Measurements from ENCODE around the gene GTF2IRD1. TPM values are rescaled to one million over a fixed set of nuclear protein-coding genes. Genes with fewer than 3 reads are reported as not detected.
"Not testable (repeated sequence)": the region's sequence is repeated elsewhere in the genome, so short reads cannot be mapped to it uniquely, and the experiment has no call there.

The GTF2IRD1 gene, protein sequence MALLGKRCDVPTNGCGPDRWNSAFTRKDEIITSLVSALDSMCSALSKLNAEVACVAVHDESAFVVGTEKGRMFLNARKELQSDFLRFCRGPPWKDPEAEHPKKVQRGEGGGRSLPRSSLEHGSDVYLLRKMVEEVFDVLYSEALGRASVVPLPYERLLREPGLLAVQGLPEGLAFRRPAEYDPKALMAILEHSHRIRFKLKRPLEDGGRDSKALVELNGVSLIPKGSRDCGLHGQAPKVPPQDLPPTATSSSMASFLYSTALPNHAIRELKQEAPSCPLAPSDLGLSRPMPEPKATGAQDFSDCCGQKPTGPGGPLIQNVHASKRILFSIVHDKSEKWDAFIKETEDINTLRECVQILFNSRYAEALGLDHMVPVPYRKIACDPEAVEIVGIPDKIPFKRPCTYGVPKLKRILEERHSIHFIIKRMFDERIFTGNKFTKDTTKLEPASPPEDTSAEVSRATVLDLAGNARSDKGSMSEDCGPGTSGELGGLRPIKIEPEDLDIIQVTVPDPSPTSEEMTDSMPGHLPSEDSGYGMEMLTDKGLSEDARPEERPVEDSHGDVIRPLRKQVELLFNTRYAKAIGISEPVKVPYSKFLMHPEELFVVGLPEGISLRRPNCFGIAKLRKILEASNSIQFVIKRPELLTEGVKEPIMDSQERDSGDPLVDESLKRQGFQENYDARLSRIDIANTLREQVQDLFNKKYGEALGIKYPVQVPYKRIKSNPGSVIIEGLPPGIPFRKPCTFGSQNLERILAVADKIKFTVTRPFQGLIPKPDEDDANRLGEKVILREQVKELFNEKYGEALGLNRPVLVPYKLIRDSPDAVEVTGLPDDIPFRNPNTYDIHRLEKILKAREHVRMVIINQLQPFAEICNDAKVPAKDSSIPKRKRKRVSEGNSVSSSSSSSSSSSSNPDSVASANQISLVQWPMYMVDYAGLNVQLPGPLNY
- 1 to 10 TPM in 1 of 2 donors, under 1 TPM in 1; 0.89 to 2.2 TPM for total RNA-seq

GRCh38 chr7:74453322-74454011 is at the start of gene GTF2IRD1:
Gene GTF2IRD1 (plus strand): TSS chr7:74453906. CDS start chr7:74508081, 54,175 bp downstream.
- Mint-ChIP-seq H3K27me3 (no peaks in the 10 kb centered on the region), H3K27ac (peak within 1 kb of the TSS; percentile 97), H3K4me1 (peaks cover 10% of the 10 kb centered on the region), H3K4me3 (peak within 1 kb of the TSS; percentile 88), H3K36me3 (ENCODE audit: low read depth) (no peaks in the 10 kb centered on the region), H3K9me3 (no peaks in the 10 kb centered on the region)
- peak; percentile 8 for ATAC-seq (replicated peaks)

GRCh38 chr7:74404388-74404700 is 49.4 kb upstream of the GTF2IRD1 start:
- ATAC-seq (replicated peaks) = no peak
- no peaks in the 10 kb centered on the region for H3K9me3 Mint-ChIP-seq
- H3K4me3 Mint-ChIP-seq = no peak overlapping the region
- H3K27ac Mint-ChIP-seq = no peak overlapping the region
- no peaks in the 10 kb centered on the region for H3K4me1 Mint-ChIP-seq
- H3K36me3 Mint-ChIP-seq (ENCODE audit: low read depth) = no peaks in the 10 kb centered on the region
- H3K27me3 Mint-ChIP-seq = no peaks in the 10 kb centered on the region

DNA sequence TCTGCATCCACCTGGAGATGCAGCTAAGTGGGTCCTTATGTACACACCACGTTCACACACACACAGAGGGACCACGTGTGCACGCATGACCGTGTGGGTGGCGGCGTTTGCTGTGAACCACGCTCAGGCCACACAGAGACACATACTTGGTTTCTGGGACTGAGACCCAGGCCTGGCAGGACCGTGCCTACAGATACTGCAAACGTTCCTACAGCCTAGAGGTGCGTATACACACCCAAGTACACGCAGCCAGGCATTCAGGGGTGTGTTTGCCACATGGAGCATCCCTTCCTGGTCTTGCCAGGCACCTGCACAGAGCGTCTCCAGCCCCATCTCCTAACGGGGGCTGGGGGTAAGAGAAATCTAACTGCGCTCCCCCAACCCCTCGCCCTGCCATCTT is 49.0 kb upstream of the GTF2IRD1 start:
- no peaks in the 10 kb centered on the region for H3K4me1 Mint-ChIP-seq
- no peaks in the 10 kb centered on the region for H3K9me3 Mint-ChIP-seq
- no peaks in the 10 kb centered on the region for H3K36me3 Mint-ChIP-seq (ENCODE audit: low read depth)
- H3K4me3 Mint-ChIP-seq = no peak overlapping the region
- ATAC-seq (replicated peaks) = no peak
- no peaks in the 10 kb centered on the region for H3K27me3 Mint-ChIP-seq
- no peak overlapping the region for H3K27ac Mint-ChIP-seq

- no peaks in the 10 kb centered on the region for H3K9me3 Mint-ChIP-seq
- H3K4me1 Mint-ChIP-seq = no peaks in the 10 kb centered on the region
- no peaks in the 10 kb centered on the region for H3K36me3 Mint-ChIP-seq (ENCODE audit: low read depth)
- no peak overlapping the region for H3K27ac Mint-ChIP-seq
- no peak overlapping the region for H3K4me3 Mint-ChIP-seq
- ATAC-seq (replicated peaks) = no peak
- H3K27me3 Mint-ChIP-seq = no peaks in the 10 kb centered on the region
Observed at GRCh38 chr7:74405191-74405898, 48.4 kb upstream of the GTF2IRD1 start.

- Mint-ChIP-seq H3K36me3 (ENCODE audit: low read depth) (no peaks in the 10 kb centered on the region), H3K27ac (no peak overlapping the region), H3K27me3 (no peaks in the 10 kb centered on the region), H3K4me1 (no peaks in the 10 kb centered on the region), H3K4me3 (no peak overlapping the region), H3K9me3 (no peaks in the 10 kb centered on the region)
- ATAC-seq (replicated peaks) = no peak
Observed at GRCh38 chr7:74405899-74406512, 47.7 kb upstream of the GTF2IRD1 start.

DNA sequence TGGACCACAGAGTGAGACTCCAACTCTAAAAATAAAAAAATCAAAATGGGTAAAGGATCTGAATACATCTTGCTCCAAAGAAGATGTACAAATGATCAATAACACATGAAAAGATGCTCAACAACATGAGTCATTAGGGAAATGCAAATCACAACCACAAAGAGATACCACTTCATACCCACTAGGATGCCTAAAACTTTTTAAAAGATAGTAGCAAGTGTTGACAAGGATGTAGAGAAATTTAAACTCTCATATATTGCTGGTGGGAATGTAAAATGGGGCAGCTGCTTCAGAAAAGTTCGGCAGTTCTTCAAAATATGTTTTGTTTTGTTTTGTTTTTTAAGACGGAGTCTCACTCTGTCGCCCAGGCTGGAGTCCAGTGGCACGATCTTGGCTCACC is 45.7 kb upstream of the GTF2IRD1 start:
- Mint-ChIP-seq H3K9me3 (no peaks in the 10 kb centered on the region), H3K27ac (no peak overlapping the region), H3K27me3 (no peaks in the 10 kb centered on the region), H3K4me3 (no peak overlapping the region), H3K36me3 (ENCODE audit: low read depth) (no peaks in the 10 kb centered on the region), H3K4me1 (no peaks in the 10 kb centered on the region)
- no peak for ATAC-seq (replicated peaks)

DNA sequence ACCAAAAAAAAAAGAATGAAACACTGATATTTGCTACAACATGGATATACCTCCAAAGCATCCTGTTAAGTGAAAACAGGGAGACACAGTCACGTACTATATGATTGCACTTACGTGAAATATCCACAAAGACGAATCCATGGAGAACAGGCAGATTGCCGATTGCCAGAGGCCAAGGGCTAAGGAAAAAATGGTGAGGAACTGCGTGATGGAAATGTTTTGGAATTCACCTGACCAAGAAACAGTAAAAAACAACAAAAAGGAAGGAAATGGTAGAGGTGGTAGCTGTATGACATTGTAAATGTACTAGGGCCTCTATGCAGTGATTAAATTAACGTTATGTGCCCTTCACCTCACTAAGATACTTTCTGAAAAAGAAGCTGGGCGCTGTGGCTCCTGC is 44.1 kb upstream of the GTF2IRD1 start:
- no peaks in the 10 kb centered on the region for H3K36me3 Mint-ChIP-seq (ENCODE audit: low read depth)
- H3K27me3 Mint-ChIP-seq = no peaks in the 10 kb centered on the region
- no peaks in the 10 kb centered on the region for H3K4me1 Mint-ChIP-seq
- H3K9me3 Mint-ChIP-seq = no peaks in the 10 kb centered on the region
- no peak overlapping the region for H3K4me3 Mint-ChIP-seq
- ATAC-seq (replicated peaks) = no peak
- H3K27ac Mint-ChIP-seq = no peak overlapping the region

DNA sequence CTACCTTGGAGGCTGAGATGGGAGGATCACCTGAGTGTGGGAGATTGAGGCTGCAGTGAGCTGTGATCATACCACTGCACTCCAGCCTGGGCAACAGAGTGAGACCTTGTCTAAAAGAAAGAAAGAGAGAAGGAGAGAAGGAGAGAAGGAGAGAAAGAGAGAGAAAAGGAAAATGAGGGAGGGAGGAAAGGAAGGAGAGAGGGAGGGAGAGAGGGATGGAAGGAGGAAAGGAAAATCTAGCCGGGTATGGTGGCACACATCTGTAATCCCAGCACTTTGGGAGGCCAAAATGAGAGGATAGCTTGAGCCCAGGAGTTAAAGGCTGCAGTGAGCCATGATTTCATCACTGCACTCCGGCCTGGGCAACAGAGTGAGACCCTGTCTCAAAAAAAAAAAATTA is 42.9 kb upstream of the GTF2IRD1 start:
- H3K36me3 Mint-ChIP-seq (ENCODE audit: low read depth) = no peaks in the 10 kb centered on the region
- no peak for ATAC-seq (replicated peaks)
- no peaks in the 10 kb centered on the region for H3K27me3 Mint-ChIP-seq
- H3K4me1 Mint-ChIP-seq = no peaks in the 10 kb centered on the region
- H3K4me3 Mint-ChIP-seq = no peak overlapping the region
- H3K9me3 Mint-ChIP-seq = no peaks in the 10 kb centered on the region
- H3K27ac Mint-ChIP-seq = no peak overlapping the region

DNA sequence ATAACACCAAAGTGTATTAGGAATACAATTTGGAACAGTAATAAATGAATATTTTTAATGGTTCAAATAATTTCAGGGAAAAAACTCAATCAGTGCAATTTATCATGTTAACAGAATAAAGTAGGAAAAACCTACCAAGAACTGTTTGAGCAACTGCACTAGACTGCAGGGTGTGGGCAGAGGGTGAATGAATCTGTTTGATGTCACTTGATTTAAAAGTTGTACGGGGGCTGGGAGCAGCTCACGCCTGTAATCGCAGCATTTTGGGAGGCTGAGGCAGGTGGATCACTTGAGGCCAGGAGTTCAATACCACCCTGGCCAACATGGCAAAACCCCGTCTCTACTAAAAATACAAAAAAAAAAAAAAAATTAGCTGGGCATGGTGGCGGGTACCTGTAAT is 42.1 kb upstream of the GTF2IRD1 start:
- not testable (repeated sequence) for H3K9me3 Mint-ChIP-seq; H3K4me3 Mint-ChIP-seq; H3K4me1 Mint-ChIP-seq; H3K36me3 Mint-ChIP-seq (ENCODE audit: low read depth); H3K27ac Mint-ChIP-seq; ATAC-seq (replicated peaks); H3K27me3 Mint-ChIP-seq

DNA sequence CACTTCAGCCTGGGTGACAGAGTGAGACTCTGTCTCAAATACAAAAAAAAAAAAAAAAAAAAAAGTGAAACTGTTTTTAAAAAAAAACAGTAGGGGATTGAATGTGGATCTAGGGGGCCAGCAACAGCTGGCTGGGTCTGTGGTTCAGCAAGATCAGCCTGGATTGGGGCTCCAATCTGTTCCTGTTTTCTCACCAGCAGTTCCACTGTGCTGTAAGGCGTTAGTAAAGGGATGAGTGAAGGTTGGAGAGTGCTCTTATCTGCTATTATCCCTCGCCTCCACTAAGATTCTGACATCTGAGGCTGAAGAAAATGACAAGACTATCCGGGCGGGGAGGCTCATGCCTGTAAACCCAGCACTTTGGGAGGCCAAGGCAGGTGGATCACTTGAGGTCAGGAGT is 41.6 kb upstream of the GTF2IRD1 start:
- no peaks in the 10 kb centered on the region for H3K9me3 Mint-ChIP-seq

GRCh38 chr7:74412603-74413002 is 41.1 kb upstream of the GTF2IRD1 start:
- Mint-ChIP-seq H3K4me3 (no peak overlapping the region), H3K4me1 (no peaks in the 10 kb centered on the region), H3K36me3 (ENCODE audit: low read depth) (no peaks in the 10 kb centered on the region), H3K27me3 (no peaks in the 10 kb centered on the region), H3K27ac (no peak overlapping the region), H3K9me3 (no peaks in the 10 kb centered on the region)
- ATAC-seq (replicated peaks) = no peak

More for the DNA sequence above, 41.6 kb upstream of the GTF2IRD1 start:
- H3K27ac Mint-ChIP-seq = no peak overlapping the region
- no peak for ATAC-seq (replicated peaks)
- no peaks in the 10 kb centered on the region for H3K4me1 Mint-ChIP-seq
- no peak overlapping the region for H3K4me3 Mint-ChIP-seq
- H3K36me3 Mint-ChIP-seq (ENCODE audit: low read depth) = no peaks in the 10 kb centered on the region
- H3K27me3 Mint-ChIP-seq = no peaks in the 10 kb centered on the region

DNA sequence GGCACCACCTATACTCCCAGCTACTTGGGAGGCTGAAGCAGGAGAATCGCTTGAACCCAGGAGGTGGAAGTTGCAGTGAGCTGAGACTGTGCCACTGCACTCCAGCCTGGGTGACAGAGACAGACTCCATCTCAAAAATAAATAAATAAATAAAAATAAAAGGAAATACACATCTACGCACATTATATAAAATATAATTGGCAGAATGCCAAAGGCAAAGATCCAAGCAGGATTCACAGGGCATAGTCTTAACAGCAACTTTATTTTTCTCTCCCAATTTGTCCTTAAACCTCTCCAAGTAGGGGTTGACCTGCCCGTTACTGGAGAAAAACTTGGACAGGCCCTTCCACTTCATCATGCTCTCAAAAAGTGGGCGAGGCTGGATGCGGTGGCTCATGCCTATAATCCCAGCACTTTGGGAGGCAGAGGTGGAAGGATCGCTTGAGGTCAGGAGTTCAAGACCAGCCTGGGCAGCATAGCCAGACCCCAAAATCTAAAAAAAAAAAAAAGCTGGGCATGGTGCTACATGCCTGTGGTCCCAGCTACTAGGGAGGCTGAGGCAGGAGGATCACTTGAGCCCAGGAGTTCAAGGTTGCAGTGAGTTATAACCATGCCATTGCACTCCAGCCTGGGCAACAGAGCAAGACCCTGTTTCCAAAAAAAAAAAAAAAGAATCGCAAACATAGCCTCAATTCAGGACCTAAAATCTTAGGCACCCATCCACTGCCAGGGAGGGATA is 38.9 kb upstream of the GTF2IRD1 start:
- H3K4me3 Mint-ChIP-seq; ATAC-seq (replicated peaks); H3K9me3 Mint-ChIP-seq; H3K27ac Mint-ChIP-seq; H3K36me3 Mint-ChIP-seq (ENCODE audit: low read depth); H3K4me1 Mint-ChIP-seq; H3K27me3 Mint-ChIP-seq: not testable (repeated sequence)

- no peaks in the 10 kb centered on the region for H3K36me3 Mint-ChIP-seq (ENCODE audit: low read depth)
Observed at GRCh38 chr7:74417419-74417971, 36.2 kb upstream of the GTF2IRD1 start.

More at GRCh38 chr7:74417419-74417971, 36.2 kb upstream of the GTF2IRD1 start:
- peak; percentile 76 for ATAC-seq (replicated peaks)
- H3K9me3 Mint-ChIP-seq = no peaks in the 10 kb centered on the region
- H3K4me3 Mint-ChIP-seq = no peak overlapping the region
- H3K27me3 Mint-ChIP-seq = no peaks in the 10 kb centered on the region
- no peak overlapping the region for H3K27ac Mint-ChIP-seq
- H3K4me1 Mint-ChIP-seq = no peaks in the 10 kb centered on the region
